Erythroblast (primary cell): ENCODE results near the gene RIN3.

Experiments used
- GATA1 ChIP-seq: IDR thresholded peaks from 2 replicates; pipeline ENCODE4 v1.6.1; 2011; ENCODE audit warnings: low read depth, mild to moderate bottlenecking, control low read depth, low read length, moderate library complexity
- POLR2A ChIP-seq: IDR thresholded peaks from 2 replicates; pipeline ENCODE4 v1.6.1; 2011; ENCODE audit warnings: mild to moderate bottlenecking, low read length

DNA sequence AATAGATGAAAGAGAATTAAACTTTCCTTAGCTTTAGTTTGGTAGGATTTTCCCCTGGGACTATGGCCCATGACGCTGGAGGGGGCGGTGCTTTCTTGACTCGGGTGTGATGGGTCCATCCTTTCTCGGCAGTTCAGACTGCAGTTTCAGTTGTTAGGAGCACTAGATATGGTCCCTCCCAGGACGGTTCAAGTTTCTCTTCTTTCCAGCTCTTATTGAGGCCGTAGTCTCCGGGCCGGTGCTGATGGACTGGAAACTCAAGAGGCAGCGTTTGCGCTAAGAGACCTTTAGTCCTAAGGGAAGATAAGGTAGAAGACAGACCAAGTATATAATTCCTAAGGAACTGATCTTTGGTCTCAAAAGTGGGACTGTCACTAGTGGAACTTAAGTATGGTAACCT lies 111.2 kb downstream of the RIN3 start:
- TF ChIP-seq POLR2A (no peak), GATA1 (no peak)
